Measurements from ENCODE around the gene KLK1.

- no peak for TF ChIP-seq EP300 (IDR thresholded peaks at IDR 0.05)
- no peak for TF ChIP-seq CTCF (IDR thresholded peaks at IDR 0.05)
Measured at GRCh38 chr19:50829801-50830200, 6.2 kb upstream of the KLK1 start.

Measured in stomach (tissue), 4 donors.